ENCODE measurements around the gene WDR27. TPM values are rescaled to one million over a fixed set of nuclear protein-coding genes. Genes with fewer than 3 reads are reported as not detected.

The WDR27 gene
- polyA plus RNA-seq, 1 donor from 2014 or later, result 35.8 TPM

DNA sequence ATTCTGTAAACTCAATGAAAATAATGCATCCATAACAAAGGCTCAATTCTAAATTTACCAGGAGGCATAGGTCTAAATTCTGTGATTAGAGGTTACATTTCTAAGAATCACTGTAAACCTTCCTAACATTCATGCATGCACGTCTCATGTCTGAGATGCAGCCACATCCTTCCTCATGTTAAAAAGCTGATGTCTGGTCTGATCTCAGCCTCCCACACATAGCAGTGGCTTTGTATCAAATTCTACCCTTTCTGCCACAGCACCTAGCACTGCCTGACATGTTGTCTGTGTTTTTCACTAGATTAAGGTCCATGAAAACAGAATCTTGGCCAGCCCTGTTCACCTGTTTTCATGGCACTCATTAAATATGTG, 171.1 kb downstream of the WDR27 start:
- Histone ChIP-seq H3K9me3 (ENCODE audit: low read length) (peaks cover 8% of the 10 kb centered on the region), H3K9me2 (ENCODE audit: insufficient read depth, low read length) (no peaks in the 10 kb centered on the region), H3F3A (ENCODE audit: insufficient read depth, low read length, poor library complexity, severe bottlenecking) (no peaks in the 10 kb centered on the region), H3K36me3 (ENCODE audit: insufficient read depth, low read length) (no peaks in the 10 kb centered on the region), H4K20me1 (ENCODE audit: insufficient read depth) (no peaks in the 10 kb centered on the region), H3K27me3 (ENCODE audit: insufficient read depth, low read depth, low read length) (no peaks in the 10 kb centered on the region), H2AFZ (ENCODE audit: low read depth, low read length) (no peak overlapping the region), H3K4me3 (ENCODE audit: low read length) (no peak overlapping the region), H3K4me2 (ENCODE audit: low read length) (no peak overlapping the region), H3K27ac (ENCODE audit: low read length) (no peak overlapping the region), H3K79me2 (replicated peaks; ENCODE audit: insufficient read depth, low read length) (no peaks in the 10 kb centered on the region), H3K9ac (ENCODE audit: low read length) (no peak overlapping the region)
- TF ChIP-seq EZH2 (IDR thresholded peaks at IDR 0.05; ENCODE audit: borderline replicate concordance, insufficient read depth, low read length, poor library complexity, severe bottlenecking), result no peak
- TF ChIP-seq, protein P1, sequence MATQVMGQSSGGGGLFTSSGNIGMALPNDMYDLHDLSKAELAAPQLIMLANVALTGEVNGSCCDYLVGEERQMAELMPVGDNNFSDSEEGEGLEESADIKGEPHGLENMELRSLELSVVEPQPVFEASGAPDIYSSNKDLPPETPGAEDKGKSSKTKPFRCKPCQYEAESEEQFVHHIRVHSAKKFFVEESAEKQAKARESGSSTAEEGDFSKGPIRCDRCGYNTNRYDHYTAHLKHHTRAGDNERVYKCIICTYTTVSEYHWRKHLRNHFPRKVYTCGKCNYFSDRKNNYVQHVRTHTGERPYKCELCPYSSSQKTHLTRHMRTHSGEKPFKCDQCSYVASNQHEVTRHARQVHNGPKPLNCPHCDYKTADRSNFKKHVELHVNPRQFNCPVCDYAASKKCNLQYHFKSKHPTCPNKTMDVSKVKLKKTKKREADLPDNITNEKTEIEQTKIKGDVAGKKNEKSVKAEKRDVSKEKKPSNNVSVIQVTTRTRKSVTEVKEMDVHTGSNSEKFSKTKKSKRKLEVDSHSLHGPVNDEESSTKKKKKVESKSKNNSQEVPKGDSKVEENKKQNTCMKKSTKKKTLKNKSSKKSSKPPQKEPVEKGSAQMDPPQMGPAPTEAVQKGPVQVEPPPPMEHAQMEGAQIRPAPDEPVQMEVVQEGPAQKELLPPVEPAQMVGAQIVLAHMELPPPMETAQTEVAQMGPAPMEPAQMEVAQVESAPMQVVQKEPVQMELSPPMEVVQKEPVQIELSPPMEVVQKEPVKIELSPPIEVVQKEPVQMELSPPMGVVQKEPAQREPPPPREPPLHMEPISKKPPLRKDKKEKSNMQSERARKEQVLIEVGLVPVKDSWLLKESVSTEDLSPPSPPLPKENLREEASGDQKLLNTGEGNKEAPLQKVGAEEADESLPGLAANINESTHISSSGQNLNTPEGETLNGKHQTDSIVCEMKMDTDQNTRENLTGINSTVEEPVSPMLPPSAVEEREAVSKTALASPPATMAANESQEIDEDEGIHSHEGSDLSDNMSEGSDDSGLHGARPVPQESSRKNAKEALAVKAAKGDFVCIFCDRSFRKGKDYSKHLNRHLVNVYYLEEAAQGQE (IDR thresholded peaks at IDR 0.05; ENCODE audit: borderline replicate concordance), result no peak

GRCh38 chr6:169529931-169530751, 171.7 kb downstream of the WDR27 start:
- no peak overlapping the region for H3K4me2 ChIP-seq (ENCODE audit: low read length)

More at GRCh38 chr6:169529931-169530751, 171.7 kb downstream of the WDR27 start:
- no peak overlapping the region for H3K9ac ChIP-seq (ENCODE audit: low read length)
- H3K27me3 ChIP-seq (ENCODE audit: insufficient read depth, low read depth, low read length), result no peaks in the 10 kb centered on the region
- no peaks in the 10 kb centered on the region for H3F3A ChIP-seq (ENCODE audit: insufficient read depth, low read length, poor library complexity, severe bottlenecking)
- H3K36me3 ChIP-seq (ENCODE audit: insufficient read depth, low read length), result no peaks in the 10 kb centered on the region
- peaks cover 8% of the 10 kb centered on the region for H3K9me3 ChIP-seq (ENCODE audit: low read length)
- no peak overlapping the region for H3K4me3 ChIP-seq (ENCODE audit: low read length)
- H2AFZ ChIP-seq (ENCODE audit: low read depth, low read length), result no peak overlapping the region
- H3K27ac ChIP-seq (ENCODE audit: low read length), result no peak overlapping the region
- TF ChIP-seq POLR2AphosphoS5 (IDR thresholded peaks at IDR 0.05) (no peak), RAD21 (conservative IDR thresholded peaks at IDR 0.05) (no peak), SMC3 (conservative IDR thresholded peaks at IDR 0.05; ENCODE audit: poor library complexity) (no peak), TAF1 (IDR thresholded peaks at IDR 0.05; ENCODE audit: low read depth) (no peak)
- TF ChIP-seq, protein P1 (IDR thresholded peaks at IDR 0.05; ENCODE audit: borderline replicate concordance), result no peak
- no peaks in the 10 kb centered on the region for H3K9me2 ChIP-seq (ENCODE audit: insufficient read depth, low read length)
- no peaks in the 10 kb centered on the region for H3K79me2 ChIP-seq (replicated peaks; ENCODE audit: insufficient read depth, low read length)
- H4K20me1 ChIP-seq (ENCODE audit: insufficient read depth), result no peaks in the 10 kb centered on the region

All from neural cell (in vitro differentiated cells).